Inflammatory macrophage treated with lipopolysaccharide for 4 hours (primary cell): ENCODE data around the gene DAZAP1.

Experiments used
- DNase-seq: peaks from one replicate; pipeline ENCODE4 v3.0.0-alpha.2; 2020

The DAZAP1 gene

GRCh38 chr19:1377176-1377964 is 30.0 kb upstream of the DAZAP1 start:
- DNase-seq = no peak

DNA sequence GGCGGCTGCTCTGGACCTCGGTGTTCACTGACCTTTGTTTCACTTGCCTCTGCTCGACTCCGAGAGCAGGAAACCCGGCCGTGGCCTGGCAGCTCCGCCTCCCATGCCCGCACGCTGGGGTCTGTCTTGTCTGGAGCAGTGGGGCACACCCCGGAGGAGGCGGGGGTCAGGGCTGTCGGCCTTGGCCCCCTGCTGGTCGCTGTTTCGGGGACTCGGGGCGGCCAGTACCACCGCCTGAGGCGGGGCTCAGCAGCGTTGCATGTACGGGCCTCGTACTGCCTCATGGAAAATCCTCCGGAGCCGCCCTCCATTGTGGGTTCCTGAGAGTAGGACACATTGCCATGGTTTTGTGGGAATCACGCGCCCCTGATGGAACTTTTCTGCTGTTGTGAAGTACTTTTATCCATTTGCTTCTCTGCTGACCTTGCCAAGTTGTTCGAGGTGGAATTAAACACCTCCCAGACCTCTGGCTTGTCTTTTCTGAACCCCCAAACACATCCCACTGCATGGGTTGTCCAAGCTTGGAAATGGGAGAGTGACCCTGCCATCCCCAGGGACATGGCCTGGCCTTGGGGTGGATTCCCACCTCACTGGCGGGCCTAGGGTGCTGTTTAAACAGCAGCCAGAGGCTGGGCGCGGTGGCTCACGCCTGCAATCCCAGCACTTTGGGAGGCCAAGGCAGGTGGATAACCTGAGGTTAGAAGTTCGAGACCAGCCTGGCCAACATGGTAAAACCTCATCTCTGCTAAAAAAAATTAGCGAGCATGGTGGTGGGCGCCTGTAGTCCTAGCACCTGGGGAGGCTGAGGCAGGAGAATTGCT is 29.2 kb upstream of the DAZAP1 start:
- DNase-seq = no peak

DNA sequence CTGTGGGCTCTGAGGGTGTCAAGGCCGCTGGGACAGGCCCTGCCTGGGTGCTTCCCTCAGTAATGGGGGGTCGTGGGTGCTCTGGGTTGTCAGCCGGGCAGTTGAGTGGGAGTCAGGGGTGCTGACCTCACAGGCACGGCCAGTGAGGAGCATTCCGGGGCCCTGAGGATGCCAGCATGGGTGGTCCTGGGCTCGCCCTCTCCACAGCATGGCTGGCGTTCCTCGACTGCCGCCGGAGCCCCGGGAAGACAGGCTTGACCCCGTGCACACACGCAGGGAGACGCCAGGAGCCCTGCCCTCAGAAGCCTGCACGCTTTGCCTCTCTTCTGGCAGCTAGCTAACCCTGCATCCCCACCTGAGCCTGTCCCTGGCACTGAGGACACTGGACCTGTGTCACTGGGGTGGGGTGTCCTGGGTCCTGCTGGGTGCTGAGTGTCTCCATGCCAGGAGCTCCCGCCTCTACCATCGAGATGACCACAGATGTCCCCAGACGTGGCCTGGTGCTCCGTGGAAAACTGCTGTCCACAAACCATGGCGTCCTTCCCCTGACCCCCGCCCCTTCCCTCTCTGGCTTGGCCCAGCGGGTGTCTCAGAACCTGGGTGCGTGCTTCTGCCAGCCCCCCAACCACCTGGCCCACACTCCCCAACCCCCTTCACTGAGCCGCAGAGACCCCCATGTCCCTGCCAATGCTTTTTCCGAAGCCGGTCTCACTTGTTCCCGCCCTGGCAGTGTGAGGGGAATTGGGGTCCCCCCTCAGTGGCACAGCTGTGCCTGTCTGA is 28.1 kb upstream of the DAZAP1 start:
- no peak for DNase-seq

- no peak for DNase-seq
Measured at GRCh38 chr19:1379961-1380489, 27.4 kb upstream of the DAZAP1 start.

DNA sequence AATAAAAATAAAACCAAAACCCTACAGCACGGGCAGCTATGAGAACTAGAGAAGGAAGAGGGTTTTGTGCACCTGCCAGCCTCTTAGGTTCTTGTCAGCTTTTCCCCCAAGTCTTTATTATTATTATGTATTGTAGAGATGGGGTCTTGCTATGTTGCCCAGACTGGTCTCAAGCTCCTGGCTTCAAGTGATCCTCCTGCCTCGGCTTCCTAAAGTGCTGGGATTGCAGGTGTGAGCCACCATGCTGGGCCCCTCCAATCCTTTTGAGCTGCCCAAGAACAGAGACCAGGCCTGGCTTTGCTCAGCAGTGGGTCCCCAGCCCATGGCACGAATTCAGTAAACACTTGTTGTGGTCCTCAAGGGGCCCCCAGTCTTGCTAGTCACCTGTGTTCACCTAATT is 25.1 kb upstream of the DAZAP1 start:
- no peak for DNase-seq

DNA sequence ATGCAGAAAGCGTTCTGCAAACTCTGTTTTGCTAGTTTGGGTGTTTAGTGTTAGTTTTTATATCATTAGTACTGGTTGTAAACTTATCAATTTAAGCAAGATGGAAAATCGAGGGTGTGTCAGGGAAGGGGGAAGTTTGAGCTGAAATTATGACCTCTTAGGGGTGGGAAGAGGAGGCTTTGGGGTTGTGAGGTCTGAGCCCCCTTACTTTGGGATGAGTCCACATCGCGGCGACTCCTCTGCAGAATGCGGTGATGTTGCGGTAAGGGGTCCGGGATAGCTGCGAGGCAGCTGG is 24.4 kb upstream of the DAZAP1 start:
- DNase-seq = no peak

DNA sequence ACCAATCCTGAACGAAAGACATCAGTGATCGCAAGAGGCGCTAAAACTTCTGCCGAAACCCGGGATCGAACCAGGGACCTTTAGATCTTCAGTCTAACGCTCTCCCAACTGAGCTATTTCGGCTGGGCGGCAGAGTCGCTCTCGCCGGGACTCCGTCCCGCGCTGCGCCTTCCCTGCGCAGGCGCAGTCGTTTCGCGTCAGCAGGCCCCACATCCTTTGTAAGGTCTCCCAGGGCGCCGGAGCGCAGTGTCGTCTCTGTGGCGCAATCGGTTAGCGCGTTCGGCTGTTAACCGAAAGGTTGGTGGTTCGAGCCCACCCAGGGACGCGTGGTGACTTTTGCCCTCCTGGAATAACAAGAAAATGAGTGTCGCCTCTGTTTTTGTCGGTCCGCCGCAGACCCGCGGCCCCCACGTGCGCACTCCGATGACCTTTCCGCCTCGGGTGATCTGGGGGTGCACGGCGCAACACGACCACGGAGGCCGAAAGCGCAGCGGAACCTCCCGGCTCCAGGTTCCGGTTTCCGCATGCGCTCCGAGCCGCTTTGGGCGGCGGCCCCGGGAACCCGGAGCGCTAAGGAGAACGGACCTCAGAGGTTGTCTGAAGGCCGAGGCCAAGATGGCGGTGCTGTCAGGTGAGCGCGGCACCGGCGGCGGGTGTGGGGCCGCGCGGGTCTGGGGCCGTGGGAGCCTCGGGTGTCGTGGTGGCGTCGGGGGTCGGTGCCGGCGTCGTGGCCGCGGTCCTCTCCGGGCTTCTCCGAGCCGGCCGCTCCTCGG is 23.9 kb upstream of the DAZAP1 start, which contains the start of gene NDUFS7:
NDUFS7 (plus strand) TSS at position 596 of the 773 bp plus-strand sequence; CDS start at position 616, 20 bp downstream.
- DNase-seq = peak; percentile 92

GRCh38 chr19:1384085-1384462 is 23.3 kb upstream of the DAZAP1 start:
- no peak for DNase-seq

GRCh38 chr19:1384478-1385110 is 22.8 kb upstream of the DAZAP1 start:
- no peak for DNase-seq

- DNase-seq = no peak
Measured at GRCh38 chr19:1385816-1386215, 21.6 kb upstream of the DAZAP1 start.

DNA sequence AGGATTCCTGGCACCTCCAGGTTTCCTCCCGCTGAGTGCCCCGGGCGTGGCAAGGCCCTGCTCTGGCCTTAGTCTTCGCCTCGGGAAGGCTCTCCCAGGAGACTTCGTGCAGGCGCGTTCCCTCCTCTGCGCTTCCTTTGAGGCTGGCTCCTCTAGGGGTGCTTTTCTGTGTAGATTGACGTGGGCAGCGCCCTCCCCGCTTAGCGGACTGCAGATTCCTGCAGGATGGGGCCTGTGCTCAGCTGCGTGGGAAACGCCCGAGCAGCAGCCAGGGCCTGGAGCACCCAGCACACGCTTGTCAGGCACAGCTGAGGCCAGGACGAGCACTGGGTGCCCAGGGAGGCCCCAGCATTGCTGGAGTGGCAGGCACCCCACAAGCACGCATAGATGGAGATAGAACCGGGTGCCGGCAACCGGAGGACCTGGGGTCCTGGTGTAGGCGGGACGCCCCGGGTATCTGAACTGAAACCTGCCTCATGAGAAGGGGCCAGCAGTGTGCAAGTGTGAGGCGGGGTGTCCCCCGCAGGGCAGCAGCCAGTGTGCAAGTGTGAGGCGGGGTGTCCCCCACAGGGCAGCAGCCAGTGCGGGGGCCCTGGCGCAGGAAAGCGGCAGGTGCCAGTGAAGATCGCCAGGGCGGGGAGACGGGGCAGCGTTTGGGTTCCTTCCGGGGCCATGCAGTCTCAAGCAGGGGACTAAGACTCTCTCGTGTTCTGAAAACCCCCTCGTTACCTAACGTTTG is 20.3 kb upstream of the DAZAP1 start:
- no peak for DNase-seq

GRCh38 chr19:1387684-1388636 is 19.4 kb upstream of the DAZAP1 start:
- DNase-seq = no peak

- DNase-seq = no peak
Measured at GRCh38 chr19:1388637-1389026, 18.8 kb upstream of the DAZAP1 start.

DNA sequence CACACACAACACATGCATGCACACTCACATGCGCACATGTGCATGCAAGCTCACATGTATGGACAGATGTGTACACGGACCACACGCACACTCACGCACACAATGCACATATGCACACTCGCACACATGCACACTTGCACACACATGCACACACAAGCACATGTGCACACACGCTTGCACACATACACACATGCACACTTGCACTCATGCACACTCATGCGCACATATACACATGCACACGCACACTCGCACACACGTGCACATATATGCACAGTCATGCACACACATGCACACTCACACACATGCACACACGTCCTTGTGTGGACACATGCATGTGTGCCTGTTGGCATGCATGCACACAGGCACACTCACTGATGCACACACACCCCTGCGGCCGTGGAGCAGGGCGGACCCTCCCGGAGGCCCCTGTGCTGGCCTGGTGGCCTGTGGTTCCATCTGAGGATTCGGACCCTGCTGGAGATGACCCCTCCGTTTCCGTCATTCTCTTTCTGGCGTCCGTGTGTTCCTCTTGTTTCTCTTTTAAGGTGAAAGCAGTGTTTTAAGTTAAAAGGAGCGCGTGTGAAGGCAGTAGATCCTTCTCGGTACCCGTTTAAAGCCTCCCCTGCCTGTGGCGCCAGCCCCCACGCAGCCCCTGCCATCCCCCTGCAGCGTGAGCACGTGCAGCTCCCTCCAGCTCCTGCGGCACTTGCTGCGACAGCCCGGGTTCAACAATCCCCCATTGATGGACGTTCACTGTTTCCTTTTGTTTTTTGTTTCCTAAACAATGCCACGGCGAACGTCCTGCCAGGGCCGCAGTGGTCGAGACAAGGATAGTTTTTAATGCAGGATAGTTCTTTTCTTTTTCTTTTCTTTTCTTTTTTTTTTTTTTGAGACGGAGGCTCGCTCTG is 18.1 kb upstream of the DAZAP1 start:
- DNase-seq = no peak

GRCh38 chr19:1390890-1391423 is 16.4 kb upstream of the DAZAP1 start:
- DNase-seq = no peak

DNA sequence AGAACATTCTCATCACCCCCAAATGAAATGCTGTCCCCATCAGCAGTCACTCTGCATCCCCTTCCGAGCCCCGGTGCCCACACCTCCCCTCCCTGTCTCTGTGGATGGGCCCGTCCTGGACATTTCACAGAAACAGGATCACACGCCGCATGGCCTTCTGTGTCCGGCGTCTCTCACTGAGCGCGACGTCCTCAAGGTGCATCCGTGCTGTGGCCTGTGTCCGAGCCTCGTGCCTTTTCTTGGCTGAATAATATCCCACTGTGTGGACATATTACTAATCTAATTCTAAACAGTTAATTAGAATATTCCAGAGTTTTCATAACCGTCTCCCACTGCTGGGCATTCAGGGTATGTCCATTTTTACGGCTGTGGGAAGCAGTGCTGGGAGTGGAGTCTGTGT is 15.0 kb upstream of the DAZAP1 start:
- DNase-seq = no peak

DNA sequence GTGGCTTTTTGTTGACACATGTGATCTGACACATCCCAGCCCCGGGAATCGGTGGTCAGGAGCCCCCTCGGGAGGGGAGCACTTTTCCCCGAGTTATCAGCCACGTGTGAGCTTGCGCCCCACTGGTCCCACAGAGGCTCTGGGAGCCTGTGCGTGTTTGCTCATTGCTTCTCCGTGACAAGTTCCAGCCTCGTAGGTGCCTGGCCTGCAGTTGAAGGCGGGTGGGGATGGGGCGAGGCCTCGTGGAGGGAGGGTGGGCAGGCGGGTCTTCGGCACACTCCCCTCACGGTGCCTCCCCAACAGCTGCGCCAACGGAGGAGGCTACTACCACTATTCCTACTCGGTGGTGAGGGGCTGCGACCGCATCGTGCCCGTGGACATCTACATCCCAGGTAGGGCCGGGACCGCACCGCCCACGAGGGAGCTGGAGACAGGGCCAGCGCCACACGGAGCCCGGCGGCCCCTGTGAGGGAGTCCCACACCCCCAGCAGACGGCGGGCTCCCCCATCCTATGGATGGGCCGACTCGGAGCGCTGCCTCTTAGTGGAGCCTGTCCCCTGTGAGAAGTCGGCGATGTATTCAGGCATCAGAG is 14.4 kb upstream of the DAZAP1 start:
- no peak for DNase-seq

DNA sequence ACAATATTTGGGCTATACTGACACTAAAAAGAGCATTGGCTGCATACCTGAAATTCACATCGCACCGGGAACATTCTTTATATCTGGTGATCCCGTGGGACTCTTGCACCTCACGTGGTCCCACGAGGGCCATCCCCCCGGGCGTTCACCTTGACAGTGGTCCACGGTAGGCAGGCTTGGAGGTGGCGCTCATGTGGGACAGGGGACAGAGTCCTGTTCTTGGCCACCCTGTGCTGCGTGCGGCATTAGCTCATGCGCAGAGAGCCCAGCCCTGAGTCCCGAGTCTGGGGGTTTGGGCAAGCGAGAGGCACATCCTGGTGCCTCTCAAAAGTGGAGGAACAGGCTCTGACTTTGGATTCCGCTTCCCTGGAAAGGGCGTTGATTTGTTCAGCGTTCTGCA is 13.5 kb upstream of the DAZAP1 start:
- no peak for DNase-seq
